NCI-H345 (cell line): ENCODE results near the gene ING5.
"Not testable (repeated sequence)": the region's sequence is repeated elsewhere in the genome, so short reads cannot be mapped to it uniquely, and the experiment has no call there.

Experiments
- DNase-seq: peaks from one replicate; lab custom pipeline; 2025; lab: John Stamatoyannopoulos, UW

ING5 gene

DNA sequence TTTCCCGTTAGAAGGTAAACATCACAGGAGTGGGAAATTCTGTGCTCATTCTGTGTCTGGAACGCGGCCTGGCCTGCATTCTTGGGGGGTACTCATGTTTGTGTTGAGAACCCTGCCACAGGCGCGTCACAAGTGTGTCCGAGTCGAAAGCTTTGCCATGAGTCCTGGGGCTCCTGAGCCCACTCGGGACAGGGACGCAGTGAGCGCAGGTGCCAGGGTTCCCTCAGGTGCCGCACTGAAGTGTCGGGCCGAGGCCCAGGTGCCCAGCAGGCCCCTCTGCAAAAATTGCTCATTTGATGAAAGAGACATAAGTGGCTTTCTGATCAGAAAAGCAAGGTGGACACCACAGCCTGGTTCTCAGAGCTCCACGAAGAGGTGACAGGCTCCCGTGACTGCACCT is 37.3 kb downstream of the ING5 start:
- no peak for DNase-seq

- no peak for DNase-seq
Observed at GRCh38 chr2:241739651-241740050, 37.8 kb downstream of the ING5 start.

DNA sequence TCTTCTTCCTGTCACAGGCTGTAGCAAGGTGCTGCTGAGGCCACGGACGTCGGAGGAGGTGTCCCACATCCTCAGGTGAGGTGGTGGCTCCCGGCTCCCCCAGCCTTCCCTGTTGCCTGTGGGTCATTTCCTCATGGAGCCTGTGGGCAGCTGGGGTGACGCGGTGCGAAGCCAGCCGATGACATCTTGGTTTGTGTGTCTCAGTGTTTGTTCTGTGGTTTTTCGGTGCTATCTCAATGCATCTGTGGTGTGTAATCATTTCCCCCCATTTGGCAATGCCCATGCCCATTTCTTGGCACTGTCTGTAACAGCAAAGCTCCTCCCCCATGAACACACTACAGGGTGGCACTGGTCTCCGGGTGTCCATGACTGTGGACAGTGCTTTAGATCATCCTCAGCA is 39.2 kb downstream of the ING5 start:
- DNase-seq = no peak

- no peak for DNase-seq
Observed at GRCh38 chr2:241742320-241742939, 40.6 kb downstream of the ING5 start.

DNA sequence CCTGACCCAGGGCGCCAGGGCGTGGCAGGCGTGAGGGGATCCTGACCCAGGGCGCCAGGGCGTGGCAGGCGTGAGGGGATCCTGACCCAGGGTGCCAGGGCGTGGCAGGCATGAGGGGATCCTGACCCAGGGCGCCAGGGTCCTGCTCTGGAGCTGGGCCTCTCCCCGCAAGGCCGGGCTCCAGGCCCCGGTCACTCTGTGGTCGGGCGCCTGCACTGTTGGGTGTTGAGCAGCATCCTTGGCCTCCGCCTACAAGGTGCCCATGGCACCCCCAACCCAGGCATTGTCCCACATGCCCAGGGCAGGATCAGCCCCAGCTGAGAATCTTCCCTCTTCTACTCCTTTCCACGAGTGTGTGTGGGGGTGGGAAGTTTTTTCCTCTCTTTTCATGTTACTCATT is 41.2 kb downstream of the ING5 start:
- DNase-seq = not testable (repeated sequence)

DNA sequence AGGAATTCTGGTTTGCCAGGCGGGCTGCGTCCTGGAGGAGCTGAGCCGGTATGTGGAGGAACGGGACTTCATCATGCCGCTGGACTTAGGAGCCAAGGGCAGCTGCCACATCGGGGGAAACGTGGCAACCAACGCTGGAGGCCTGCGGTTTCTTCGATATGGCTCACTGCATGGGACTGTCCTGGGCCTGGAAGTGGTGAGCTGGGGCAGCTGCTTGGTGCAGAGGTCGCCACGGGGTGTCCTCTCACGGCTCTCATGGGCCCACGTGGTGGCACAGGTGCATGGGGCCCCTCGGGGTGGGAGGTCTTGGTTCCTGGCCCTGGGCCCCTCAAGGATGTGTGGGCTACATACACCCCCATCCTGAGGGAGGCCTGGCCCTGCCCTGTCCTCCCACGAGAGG is 41.8 kb downstream of the ING5 start:
- no peak for DNase-seq

DNA sequence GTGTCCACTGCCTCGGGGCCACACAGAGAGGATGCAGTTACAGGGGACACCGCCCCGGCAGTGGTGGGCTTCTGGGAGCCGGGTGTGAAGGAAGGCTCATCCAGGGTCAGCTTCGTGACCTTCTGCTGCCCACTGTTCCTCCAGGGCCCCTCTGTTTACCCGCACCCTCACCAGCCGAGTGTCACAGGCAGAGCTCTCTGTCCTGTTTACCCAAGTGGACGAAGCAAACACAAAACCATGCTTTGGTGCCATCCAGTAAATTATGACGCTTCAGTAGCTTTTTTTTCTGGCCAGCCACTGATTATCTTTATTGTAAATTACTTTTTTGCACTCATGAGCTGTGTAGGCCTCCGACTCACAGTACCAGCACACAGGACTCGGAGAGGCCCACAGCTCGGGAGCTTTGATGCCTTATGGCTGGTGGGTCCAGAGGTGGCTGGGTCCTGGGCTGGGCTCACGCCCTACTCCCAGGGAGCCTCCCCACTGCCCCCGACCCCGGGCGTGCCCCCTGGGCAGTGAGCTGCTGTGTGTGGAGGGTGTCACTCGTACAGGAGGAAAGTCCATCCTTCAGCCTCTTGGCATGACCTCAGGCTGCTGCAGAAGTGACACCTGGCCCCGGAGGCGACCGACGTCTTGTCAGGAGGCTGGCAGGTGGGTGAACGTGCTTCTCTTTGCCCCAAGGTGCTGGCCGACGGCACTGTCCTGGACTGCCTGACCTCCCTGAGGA is 42.4 kb downstream of the ING5 start:
- DNase-seq = no peak

DNA sequence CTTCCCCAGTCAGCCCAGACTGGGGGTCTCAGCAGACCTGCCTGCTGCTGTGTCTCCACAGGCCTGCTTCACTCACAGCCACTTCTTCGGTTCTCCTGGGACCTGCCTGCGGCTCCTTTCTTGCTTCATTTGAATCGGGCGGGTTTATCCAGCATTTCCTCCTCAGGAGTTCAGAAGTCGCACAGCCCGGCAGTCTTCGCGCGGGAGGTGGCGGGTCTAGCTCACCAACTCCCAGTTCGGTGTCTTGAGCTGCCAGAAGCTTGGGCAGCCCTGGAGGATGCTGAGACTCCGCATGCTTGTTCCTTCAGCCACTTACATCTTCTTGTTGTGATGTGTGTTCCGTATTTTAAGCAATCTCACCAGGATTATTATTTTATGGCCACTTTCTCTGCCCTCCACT is 43.4 kb downstream of the ING5 start:
- no peak for DNase-seq

- DNase-seq = no peak
Observed at GRCh38 chr2:241746084-241746483, 44.2 kb downstream of the ING5 start.

GRCh38 chr2:241748468-241749256 is 46.8 kb downstream of the ING5 start:
- DNase-seq = no peak

- DNase-seq = no peak
Observed at GRCh38 chr2:241750076-241750840, 48.4 kb downstream of the ING5 start.

DNA sequence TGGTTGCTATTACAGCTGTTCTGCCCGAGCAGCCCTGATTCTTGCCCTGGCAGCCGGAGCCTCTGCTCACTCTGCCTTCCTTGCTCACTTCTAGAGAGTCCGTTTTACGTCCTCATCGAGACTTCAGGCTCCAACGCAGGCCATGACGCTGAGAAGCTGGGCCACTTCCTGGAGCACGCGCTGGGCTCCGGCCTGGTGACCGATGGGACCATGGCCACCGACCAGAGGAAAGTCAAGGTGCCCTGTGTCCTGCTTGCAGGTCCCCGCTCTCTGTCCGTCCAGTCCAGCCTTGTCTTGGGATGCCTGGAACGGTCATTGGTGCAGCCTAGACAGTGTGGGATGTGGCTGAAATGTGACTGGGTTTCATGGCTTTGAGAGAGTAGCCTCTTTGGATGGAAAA is 49.3 kb downstream of the ING5 start:
- no peak for DNase-seq

GRCh38 chr2:241751776-241752175 is 49.9 kb downstream of the ING5 start:
- DNase-seq = no peak

DNA sequence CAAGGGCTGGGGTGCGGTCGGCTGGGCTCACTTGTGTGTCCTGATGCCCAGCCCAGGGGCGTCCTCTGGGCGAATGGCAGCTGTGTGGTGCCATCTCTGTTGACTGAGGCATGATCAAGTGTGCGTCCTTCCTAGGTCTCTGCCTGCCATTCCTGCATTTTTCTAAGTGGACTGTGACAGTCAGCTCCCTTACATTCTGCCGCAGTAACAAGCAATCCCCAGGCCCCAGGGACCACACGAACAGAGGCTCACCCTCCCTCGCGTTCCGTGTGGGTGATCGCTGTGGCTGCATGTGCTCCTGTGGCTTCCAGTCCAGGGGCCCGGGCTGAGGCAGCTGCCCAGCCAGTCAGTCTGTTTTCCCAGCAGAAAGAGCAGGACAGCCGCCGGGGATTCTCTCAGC is 50.4 kb downstream of the ING5 start:
- no peak for DNase-seq

GRCh38 chr2:241752689-241753276 is 50.9 kb downstream of the ING5 start:
- no peak for DNase-seq

DNA sequence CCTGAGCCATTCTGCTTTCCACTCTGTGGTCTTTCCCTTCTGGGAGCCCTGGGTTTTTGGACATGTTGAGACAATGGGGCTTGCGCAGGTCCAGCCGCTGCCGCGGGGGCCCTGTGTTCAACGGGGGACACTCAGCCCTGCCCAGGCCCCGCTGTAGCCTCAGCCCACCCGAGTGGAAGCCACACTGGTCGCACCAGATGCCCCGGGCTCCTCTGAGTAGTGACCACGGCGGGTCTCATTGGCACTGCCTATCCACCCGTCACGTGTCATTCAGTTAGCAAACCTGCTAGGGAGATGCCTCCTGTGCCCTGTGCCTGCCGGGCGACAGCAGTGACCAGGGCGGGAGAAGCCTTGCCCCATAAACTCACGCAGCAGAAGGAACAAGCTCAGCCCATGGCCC is 51.7 kb downstream of the ING5 start:
- DNase-seq = no peak

DNA sequence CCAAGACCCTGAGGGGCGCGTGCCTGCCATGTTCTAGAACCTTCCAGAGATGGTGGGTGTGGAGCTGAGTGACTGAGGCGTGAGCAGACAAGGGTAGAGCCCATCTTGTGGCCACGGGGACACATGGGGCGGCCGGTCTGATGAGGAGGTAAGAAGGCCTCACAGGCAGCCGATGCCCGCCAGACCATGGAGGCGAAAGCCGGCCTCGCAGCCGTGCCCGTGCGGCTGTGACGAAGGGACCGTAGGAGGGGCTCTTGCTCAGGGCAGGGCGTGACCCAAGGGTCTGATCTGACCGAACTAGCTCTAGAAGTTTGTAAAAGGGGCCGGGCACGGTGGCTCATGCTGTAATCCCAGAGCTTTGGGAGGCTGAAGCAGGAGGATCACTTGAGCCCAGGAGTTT is 52.2 kb downstream of the ING5 start:
- no peak for DNase-seq

- no peak for DNase-seq
Observed at GRCh38 chr2:241755166-241755565, 53.3 kb downstream of the ING5 start.

GRCh38 chr2:241755777-241756176 is 53.9 kb downstream of the ING5 start:
- no peak for DNase-seq

- DNase-seq = no peak
Observed at GRCh38 chr2:241759067-241759807, 57.4 kb downstream of the ING5 start.

DNA sequence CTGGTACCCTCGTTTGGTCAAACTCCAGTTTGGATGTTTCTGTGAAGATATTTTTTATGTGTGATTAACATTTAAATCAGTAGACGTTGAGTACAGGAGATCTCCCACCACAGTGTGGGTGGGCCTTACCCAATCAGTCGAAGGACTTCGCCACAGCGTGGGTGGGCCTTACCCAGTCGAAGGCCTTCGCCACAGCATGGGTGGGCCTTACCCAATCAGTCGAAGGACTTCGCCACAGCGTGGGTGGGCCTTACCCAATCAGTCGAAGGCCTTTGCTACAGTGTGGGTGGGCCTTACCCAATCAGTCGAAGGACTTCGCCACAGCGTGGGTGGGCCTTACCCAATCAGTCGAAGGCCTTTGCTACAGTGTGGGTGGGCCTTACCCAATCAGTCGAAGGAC is 58.1 kb downstream of the ING5 start:
- DNase-seq = not testable (repeated sequence)
